Measurements from ENCODE around the gene DMRTC2. TPM values are rescaled to one million over a fixed set of nuclear protein-coding genes. Genes with fewer than 3 reads are reported as not detected.
A peak's percentile ranks its signal among the peaks of the same experiment; 100 is the strongest.

The DMRTC2 gene
- total and polyA plus RNA-seq, 9 of the 15 experiments (the other 6 are each of a cell fraction or from before 2014, with no cell fraction given): 0.03 TPM; not detected in 8

DNA sequence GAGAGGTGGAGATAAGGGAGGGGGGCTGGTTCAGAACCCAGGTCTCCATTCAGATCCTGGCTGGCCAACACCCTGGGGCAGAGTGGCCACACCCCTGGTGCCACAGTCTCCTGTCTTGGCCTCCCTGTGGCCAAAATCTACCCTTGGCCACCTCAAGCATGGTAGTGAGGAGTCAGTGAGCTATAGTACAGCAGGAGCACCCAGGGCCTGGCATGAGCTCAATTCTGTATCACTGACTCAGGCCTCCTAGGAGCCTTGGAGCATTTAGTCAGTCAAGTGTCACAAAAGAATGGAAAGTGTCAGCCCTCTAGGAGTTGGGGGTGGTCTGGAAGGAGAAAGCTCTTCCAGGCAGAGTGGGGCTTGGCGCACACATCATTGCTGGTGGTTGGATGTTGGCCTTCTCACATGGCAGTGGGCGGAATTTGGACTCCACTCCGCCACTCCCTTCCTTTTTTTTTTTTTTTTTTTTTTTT, 25.6 kb downstream of the DMRTC2 start:
- 0 out of 4 replicates have a peak overlapping the region, but pooled peaks of 1 of the 2 experiments have one; percentile 19 for H3K9ac ChIP-seq (ENCODE audit: insufficient read depth in 1 of 2, low read depth in 2 of 2, low read length in 2 of 2)
- H3K4me2 ChIP-seq (ENCODE audit: insufficient read depth, low read length): no peak overlapping the region
- H4K20me1 ChIP-seq (replicated peaks; ENCODE audit: control insufficient read depth, insufficient read depth, low read length): peaks cover 45% of the 10 kb centered on the region
- H3K4me1 ChIP-seq (replicated peaks in 1 of 2; ENCODE audit: control insufficient read depth in 2 of 2, insufficient read depth in 2 of 2, low read length in 2 of 2): peaks cover under 1 to 28% of the 10 kb centered on the region in 2 experiments; a peak in 3 of 5 replicates
- DNase-seq (ENCODE audit: extremely low read depth in 1 of 4, low spot score in 3 of 4) (no peak), FAIRE-seq (no peak), ATAC-seq (no peak)
- TF ChIP-seq POLR2A (conservative IDR thresholded peaks at IDR 0.05) (peak; percentile 64; the same call in 1 of the 2 replicates), MCM7 (IDR thresholded peaks at IDR 0.05) (no peak), SUPT5H (IDR thresholded peaks at IDR 0.05) (peak; percentile 29), TCFL5 (CRISPR knock-in tag; conservative IDR thresholded peaks at IDR 0.05) (no peak), SPI1 (IDR thresholded peaks at IDR 0.05; ENCODE audit: borderline replicate concordance, low read depth, low read length) (no peak)
- TF ChIP-seq, protein P1, sequence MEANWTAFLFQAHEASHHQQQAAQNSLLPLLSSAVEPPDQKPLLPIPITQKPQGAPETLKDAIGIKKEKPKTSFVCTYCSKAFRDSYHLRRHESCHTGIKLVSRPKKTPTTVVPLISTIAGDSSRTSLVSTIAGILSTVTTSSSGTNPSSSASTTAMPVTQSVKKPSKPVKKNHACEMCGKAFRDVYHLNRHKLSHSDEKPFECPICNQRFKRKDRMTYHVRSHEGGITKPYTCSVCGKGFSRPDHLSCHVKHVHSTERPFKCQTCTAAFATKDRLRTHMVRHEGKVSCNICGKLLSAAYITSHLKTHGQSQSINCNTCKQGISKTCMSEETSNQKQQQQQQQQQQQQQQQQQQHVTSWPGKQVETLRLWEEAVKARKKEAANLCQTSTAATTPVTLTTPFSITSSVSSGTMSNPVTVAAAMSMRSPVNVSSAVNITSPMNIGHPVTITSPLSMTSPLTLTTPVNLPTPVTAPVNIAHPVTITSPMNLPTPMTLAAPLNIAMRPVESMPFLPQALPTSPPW (CRISPR knock-in tag; IDR thresholded peaks at IDR 0.05): 0 out of 2 replicates have a peak, but pooled peaks have one; percentile 16
- TF ChIP-seq, protein P2, sequence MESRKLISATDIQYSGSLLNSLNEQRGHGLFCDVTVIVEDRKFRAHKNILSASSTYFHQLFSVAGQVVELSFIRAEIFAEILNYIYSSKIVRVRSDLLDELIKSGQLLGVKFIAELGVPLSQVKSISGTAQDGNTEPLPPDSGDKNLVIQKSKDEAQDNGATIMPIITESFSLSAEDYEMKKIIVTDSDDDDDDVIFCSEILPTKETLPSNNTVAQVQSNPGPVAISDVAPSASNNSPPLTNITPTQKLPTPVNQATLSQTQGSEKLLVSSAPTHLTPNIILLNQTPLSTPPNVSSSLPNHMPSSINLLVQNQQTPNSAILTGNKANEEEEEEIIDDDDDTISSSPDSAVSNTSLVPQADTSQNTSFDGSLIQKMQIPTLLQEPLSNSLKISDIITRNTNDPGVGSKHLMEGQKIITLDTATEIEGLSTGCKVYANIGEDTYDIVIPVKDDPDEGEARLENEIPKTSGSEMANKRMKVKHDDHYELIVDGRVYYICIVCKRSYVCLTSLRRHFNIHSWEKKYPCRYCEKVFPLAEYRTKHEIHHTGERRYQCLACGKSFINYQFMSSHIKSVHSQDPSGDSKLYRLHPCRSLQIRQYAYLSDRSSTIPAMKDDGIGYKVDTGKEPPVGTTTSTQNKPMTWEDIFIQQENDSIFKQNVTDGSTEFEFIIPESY (CRISPR knock-in tag; IDR thresholded peaks at IDR 0.05): 0 out of 2 replicates have a peak, but pooled peaks have one; percentile 27
- H3K9me1 ChIP-seq (ENCODE audit: control insufficient read depth, insufficient read depth, low read length): no peaks in the 10 kb centered on the region
- H3K36me3 ChIP-seq (ENCODE audit: control insufficient read depth, insufficient read depth, low read length): peaks cover 59% of the 10 kb centered on the region; the same call in 2 of the 3 replicates
- ChIA-PET POLR2A (interaction anchor here (0.6 to 6.2 kb wide), 9 partner anchors 10 to 96 kb away, joined by 3 to 54 read pairs (median 3); partner anchors contain the start of gene RPS19), CTCF (ENCODE audit: low intra/inter-chr PET ratio) (no interaction called here)
- H2AFZ ChIP-seq (ENCODE audit: low read depth, low read length): no peak overlapping the region
- intact Hi-C loops (cut with micrococcal nuclease): no loop called here
- no TSS peak for BruUV-seq (replicated peaks)
- H3K27ac ChIP-seq (ENCODE audit: extremely low read depth, low read depth, low read length): no peak overlapping the region
- in situ Hi-C loops (cut with MboI): loop anchor here (5.0 kb wide), 1 partner anchor 77 kb away; no protein-coding TSS in a partner anchor
- WGBS (ENCODE audit: insufficient coverage, low coverage, missing lambda C conversion rate): 80% methylated on average over 3 of the region's 3 CpGs
- peaks cover 27% of the 10 kb centered on the region for H3K79me2 ChIP-seq (ENCODE audit: control insufficient read depth, insufficient read depth, low read length)
- no peaks in the 10 kb centered on the region for H3K27me3 ChIP-seq (ENCODE audit: control insufficient read depth in 2 of 2, insufficient read depth in 2 of 2, low read length in 2 of 2)
- H3K4me3 ChIP-seq: no peak overlapping the region
- H3K9me3 ChIP-seq (replicated peaks; ENCODE audit: control insufficient read depth, insufficient read depth, low read depth, low read length): no peaks in the 10 kb centered on the region
